SK-N-DZ (cell line): Measurements from ENCODE around the gene MYO18B.
A peak's percentile ranks its signal among the peaks of the same experiment; 100 is the strongest.

ENCODE experiments used
- DNase-seq: peaks from one replicate; pipeline ENCODE4 v3.0.0-alpha.2; 2015; ENCODE audit warnings: low spot score

Gene MYO18B

GRCh38 chr22:25822344-25822743, 80.4 kb downstream of the MYO18B start:
- no peak for DNase-seq

- no peak for DNase-seq
Measured at GRCh38 chr22:25823276-25823675, 81.3 kb downstream of the MYO18B start.

- peak; percentile 74 for DNase-seq
Measured at GRCh38 chr22:25824828-25825423, 82.9 kb downstream of the MYO18B start.

- peak; percentile 37 for DNase-seq
Measured at GRCh38 chr22:25827415-25827814, 85.4 kb downstream of the MYO18B start.

DNA sequence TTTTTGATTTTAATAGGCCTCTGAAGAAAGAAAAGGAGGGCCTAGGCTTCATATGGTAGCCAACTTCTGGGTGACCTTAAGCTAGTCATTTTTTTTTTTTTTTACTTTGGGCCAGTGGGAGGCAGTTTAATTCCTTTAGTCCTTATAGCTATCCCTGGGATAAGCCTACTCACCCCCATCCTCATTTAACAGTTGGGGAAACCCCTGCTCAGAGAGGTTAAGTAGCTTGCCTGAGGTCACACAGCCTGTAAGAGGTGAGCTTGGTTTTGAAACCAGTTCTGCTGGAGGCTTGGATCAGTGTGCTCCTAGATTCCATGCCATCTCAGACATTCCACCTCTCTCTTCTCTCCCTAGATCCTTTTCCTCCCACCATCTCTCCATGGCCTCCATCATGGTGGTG, 86.4 kb downstream of the MYO18B start:
- DNase-seq, result no peak

DNA sequence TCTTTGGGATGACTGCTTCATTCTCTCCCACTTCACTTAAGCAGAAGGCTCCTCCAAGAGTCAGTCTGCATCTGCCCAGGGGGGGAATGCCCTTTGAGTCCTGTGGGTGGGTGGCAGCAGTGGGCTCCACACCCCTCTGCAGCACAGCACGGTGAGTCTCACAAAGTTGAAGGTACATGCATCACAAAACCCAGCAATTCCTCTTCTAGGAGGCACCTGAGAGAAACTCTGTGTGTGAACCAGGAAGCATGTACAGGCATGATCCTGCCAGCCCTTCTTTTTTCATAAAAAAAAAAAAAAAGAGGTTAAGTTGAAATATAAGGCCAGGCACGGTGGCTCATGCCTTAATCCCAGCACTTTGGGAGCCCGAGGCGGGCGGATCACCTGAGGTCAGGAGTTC, 87.2 kb downstream of the MYO18B start:
- DNase-seq, result no peak

- no peak for DNase-seq
Measured at GRCh38 chr22:25829808-25830777, 88.1 kb downstream of the MYO18B start.

- DNase-seq, result no peak
Measured at GRCh38 chr22:25833091-25833490, 91.1 kb downstream of the MYO18B start.

DNA sequence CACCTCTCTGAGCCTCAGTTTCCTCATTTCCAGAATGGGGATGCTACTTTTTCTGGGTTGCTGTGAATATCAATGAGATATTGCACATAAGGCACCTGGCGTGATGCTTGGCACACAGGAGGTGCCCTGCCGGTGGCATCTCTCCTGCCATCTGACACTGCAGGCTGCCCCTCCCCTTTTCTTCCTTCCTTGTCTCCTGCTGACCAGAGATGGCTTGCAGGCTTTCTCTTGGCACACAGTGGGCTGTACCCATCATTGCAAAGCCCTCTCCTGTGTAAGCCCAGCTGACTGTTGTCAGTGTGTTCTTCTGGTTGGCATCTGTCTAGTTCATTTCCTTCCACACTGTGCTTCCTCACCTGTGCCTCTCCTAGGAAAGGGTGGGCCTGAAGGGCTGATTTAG, 91.7 kb downstream of the MYO18B start:
- no peak for DNase-seq

- DNase-seq, result no peak
Measured at GRCh38 chr22:25834490-25834889, 92.5 kb downstream of the MYO18B start.

- DNase-seq, result no peak
Measured at GRCh38 chr22:25835348-25835747, 93.4 kb downstream of the MYO18B start.

- DNase-seq, result no peak
Measured at GRCh38 chr22:25837288-25837900, 95.4 kb downstream of the MYO18B start.

DNA sequence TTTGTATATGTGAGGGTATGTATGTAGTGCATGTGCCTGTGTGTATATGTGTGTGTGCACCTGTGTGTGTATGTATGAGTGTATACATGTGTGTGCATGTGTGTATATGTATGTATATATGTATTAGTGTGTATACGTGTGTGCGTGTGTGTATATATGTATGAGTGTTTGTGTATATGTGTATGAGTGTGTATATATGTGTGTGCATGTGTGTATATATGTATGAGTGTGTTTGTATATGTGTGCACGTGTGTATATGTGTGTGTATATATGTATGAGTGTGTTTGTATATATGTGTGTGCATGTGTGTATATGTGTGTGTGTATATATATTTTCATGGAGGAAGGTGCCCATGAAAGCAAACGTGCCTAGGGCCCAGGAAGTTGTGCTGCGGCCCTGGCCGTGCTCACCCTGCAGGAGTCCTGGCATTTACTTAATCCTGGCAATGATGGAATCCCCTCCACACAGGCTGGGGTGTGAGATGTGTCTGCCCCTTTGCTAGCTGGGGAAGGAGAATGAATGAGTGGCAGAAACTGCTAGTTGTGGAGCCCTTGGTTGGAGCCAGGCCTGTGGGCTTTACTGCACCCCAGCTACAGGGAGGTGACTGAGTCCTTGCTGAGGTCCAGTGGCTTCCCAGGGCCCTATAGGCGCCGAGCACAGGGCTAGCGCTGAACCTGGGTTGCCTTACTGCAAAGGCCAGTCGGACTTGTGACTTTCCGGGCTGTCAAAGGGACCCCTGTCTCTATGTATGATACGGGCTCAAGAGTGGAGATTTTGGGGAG, 97.2 kb downstream of the MYO18B start:
- no peak for DNase-seq

DNA sequence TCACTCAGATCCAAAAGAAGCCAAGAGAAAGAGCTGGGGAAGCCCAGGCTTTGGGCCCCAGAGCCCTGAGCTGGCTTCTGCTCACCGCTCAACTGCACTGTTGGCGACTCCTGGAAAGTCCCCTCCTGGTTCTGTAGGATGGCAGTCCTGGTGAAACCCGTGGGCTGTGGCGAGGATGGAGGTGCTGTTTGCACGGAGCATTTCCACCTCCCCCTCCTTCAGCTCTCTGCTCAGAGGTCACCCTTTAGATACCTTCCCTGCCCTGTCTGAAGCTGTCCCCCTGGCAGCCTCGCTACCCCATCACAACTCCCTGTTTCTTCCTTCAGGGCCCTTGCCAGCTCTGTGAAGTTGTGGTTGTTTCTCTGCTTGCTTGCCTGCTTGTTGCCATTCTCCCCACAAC, 97.8 kb downstream of the MYO18B start:
- DNase-seq, result no peak

- DNase-seq, result no peak
Measured at GRCh38 chr22:25840167-25840566, 98.2 kb downstream of the MYO18B start.

- DNase-seq, result no peak
Measured at GRCh38 chr22:25840891-25841290, 98.9 kb downstream of the MYO18B start.

GRCh38 chr22:25841775-25842174, 99.8 kb downstream of the MYO18B start:
- no peak for DNase-seq

DNA sequence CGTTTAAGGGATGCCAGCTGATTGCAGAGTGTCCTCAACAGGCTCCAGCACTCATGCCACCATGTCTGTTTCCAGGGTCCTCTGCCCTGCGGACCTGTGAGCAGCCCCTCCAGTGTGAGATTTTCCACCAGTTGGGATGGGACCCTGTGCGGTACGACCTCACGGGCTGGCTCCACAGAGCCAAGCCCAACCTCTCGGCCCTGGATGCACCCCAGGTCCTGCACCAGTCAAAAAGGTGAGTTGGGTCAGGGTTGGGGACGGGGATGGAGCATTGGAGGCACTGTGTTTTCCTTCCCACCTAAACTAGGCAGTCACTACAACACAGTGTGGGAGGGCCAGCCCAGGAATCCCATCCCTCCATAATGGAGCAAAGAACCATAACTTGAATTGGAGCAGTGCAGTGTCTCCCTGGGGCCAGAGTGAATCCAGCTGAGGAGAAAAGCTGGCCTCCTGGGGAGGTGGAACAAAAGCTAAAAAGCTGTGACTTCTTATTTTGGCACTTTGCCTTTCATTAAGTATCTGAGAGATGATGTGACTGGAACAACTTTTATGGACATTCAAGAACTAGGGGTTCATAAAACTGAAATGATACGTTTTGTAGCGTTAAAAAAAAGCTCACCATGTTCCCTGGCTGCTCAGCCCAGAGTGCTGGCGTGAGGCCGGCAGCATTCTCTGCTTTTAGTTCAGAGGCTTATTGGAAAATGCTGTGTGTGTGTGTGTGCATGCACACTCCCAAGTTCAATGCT, 101.8 kb downstream of the MYO18B start:
- DNase-seq, result no peak

DNA sequence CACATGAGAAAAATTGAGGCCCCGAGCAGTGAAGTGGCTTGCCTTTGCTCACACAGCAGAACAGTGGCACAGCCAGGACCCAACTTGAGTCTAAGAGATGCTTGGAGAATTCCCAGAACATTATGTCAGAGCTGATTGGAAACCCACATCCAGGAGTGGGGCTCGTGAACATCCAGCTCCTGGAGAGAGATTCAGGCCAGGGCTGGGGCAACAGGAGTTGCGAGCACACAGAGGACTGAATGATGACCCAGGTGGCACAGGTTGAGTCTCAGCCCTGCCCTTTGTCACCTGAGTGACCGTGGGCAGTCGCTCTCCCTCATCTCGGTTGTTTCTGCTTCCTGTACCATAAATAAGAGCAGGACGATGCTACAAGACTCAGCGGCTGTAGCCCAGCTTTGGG, 102.6 kb downstream of the MYO18B start:
- no peak for DNase-seq

DNA sequence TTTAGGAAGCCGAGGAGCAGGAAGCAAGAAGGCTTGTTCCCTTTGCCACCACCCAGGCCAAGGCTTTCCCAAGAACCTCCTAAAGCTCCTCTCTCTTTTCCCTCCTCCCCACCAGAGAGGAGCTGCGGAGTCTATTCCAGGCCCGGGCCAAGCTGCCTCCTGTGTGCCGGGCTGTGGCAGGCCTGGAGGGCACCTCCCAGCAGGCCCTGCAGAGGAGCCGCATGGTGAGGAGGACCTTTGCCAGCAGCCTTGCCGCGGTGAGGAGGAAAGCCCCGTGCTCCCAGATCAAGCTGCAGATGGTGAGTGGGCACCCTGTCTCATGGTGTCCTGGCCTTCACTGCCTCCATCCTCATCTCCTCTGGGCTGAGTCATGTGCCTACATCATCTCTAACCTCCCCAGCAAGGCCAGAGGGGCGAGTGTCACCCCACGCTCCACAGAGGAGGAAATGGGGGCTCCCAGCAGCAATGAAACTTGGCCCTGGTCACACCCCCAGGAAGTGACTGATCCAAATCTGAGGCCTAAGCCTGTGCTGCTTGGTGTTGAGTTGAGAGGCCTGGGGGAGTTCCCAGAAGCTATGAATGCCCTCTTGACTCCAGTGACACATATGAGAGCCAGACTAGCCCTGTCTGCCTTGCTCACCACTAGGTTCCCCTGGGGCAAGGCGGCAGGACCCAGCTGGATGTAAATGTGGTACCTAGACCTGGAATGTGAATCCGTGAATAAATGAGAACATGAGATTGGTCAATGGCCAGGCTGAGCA, 104.2 kb downstream of the MYO18B start:
- no peak for DNase-seq
